Stomach (tissue), 9 donors: ENCODE data around the gene STX12. TPM values are rescaled to one million over a fixed set of nuclear protein-coding genes. Genes with fewer than 3 reads are reported as not detected.
A peak's percentile ranks its signal among the peaks of the same experiment; 100 is the strongest.

Source experiments
- DNase-seq, 2 donors: peaks; one replicate each; pipeline versions ENCODE4 v3.0.0 to v3.0.0-alpha.2; 2013 to 2019
- H3K27ac ChIP-seq, 5 donors: fragments of 200-600 bp in 4 of 5; sonication (generic) in 4 of 5; one replicate each; pipeline ENCODE4 v1.5.1; 2013 to 2019; ENCODE audit warnings: mild to moderate bottlenecking in 1 of 5, moderate library complexity in 1 of 5
- H3K27me3 ChIP-seq, 3 donors: fragments of 200-600 bp; sonication (generic); one replicate each; pipeline ENCODE4 v1.5.1; 2017 to 2019; ENCODE audit warnings: mixed run types in 1 of 3
- H3K36me3 ChIP-seq, 4 donors: fragments of 200-600 bp; sonication (generic); 1 replicate in 3 of 4; 2 replicates in 1 of 4; pipeline ENCODE4 v1.5.1; 2016 to 2019
- H3K4me1 ChIP-seq, 4 donors: fragments of 200-600 bp; sonication (generic); one replicate each; pipeline ENCODE4 v1.5.1; 2016 to 2019
- H3K4me3 ChIP-seq, 4 donors: fragments of 200-600 bp; sonication (generic) in 3 of 4; one replicate each; pipeline ENCODE4 v1.5.1; 2016 to 2019; ENCODE audit warnings: mild to moderate bottlenecking in 1 of 4
- H3K9me3 ChIP-seq, 4 donors: fragments of 200-600 bp; sonication (generic); one replicate each; pipeline ENCODE4 v1.5.1; 2016 to 2019
- CTCF ChIP-seq, 7 experiments: fragments of 450-650 bp in 4 of 7; fragments of 200-600 bp in 3 of 7; sonication (generic) in 3 of 7; IDR thresholded peaks; one replicate each; pipeline ENCODE4 v1.5.1; 2016 to 2019; ENCODE audit warnings: antibody characterized with exemption in 7 of 7, control low read depth in 2 of 7, mild to moderate bottlenecking in 1 of 7
- EP300 ChIP-seq: sonication (generic); formaldehyde crosslinking; IDR thresholded peaks from one replicate; pipeline ENCODE4 v1.6.1; 2017; ENCODE audit warnings: antibody characterized with exemption
- POLR2A ChIP-seq, 4 donors: fragments of 450-650 bp; IDR thresholded peaks; one replicate each; pipeline ENCODE4 v1.6.1; 2016; ENCODE audit warnings: antibody characterized with exemption in 4 of 4, control low read depth in 2 of 4, mild to moderate bottlenecking in 1 of 4, moderate library complexity in 1 of 4
- POLR2AphosphoS5 ChIP-seq, 3 donors: sonication (generic); formaldehyde crosslinking; IDR thresholded peaks; one replicate each; pipeline ENCODE4 v1.6.1; 2016; ENCODE audit warnings: antibody characterized with exemption in 3 of 3
- WGBS, 5 donors: extraction: QIAGEN DNeasy Blood & Tissue Kit in 3 of 5; methylation state at CpG; one replicate each; pipeline versions ENCODE4 v1.1.5 to v1.1.7; 2013 to 2018; 5-methylcytosine and 5-hydroxymethylcytosine counted together
- intact Hi-C: fragments of 100-400 bp; cut with DNase I; formaldehyde crosslinking; loops from one replicate; pipeline ENCODE4 v1.15.1; 2023; ENCODE audit warnings: low total_unique reads
- polyA plus RNA-seq, 3 donors: library from polyadenylated mRNA; stranded (reverse); fragments of 200-250 nt; gene quantifications; one replicate each; pipeline ENCODE4 v1.2.3, GENCODE V29; 2013
- total RNA-seq, 5 donors: library from RNA; depleted of rRNA; stranded (reverse); fragments of >200 nt; gene quantifications; one replicate each; pipeline versions ENCODE4 v1.1.0 to v1.2.3, GENCODE V29; 2014 to 2016
- donor health status: healthy with polysubstance abuse.
- donor health status: Bipolar disorder and iron deficiency.
- donor health status: healthy.

STX12 gene
- total and polyA plus RNA-seq, 8 donors: 10.7 to 312 (median 89.2) TPM

- no peaks in the 10 kb centered on the region for H3K36me3 ChIP-seq
- TF ChIP-seq POLR2A (IDR thresholded peaks at IDR 0.05): no peak
- TF ChIP-seq POLR2AphosphoS5 (IDR thresholded peaks at IDR 0.05): peak in 1 of 3 donors; percentile 75
- TF ChIP-seq CTCF (IDR thresholded peaks at IDR 0.05): peak in 6 of 7 experiments; percentile 89 to 98 (median 96)
- intact Hi-C loops: no loop called here
- H3K4me1 ChIP-seq: peaks cover 0 to 18% (median 3%) of the 10 kb centered on the region in 4 donors
- peak; percentile 90 to 91 for DNase-seq
- H3K9me3 ChIP-seq: no peaks in the 10 kb centered on the region
- 32 to 45% (median 37%) methylated on average over 7 to 10 of the region's 10 CpGs for WGBS, 5 donors
- H3K27me3 ChIP-seq: no peaks in the 10 kb centered on the region
- H3K27ac ChIP-seq: peak overlapping the region in 1 of 5 donors; percentile 5
- H3K4me3 ChIP-seq: no peak overlapping the region
Measured at GRCh38 chr1:27858072-27858948, 85.3 kb downstream of the STX12 start.

GRCh38 chr1:27858949-27859576, 86.0 kb downstream of the STX12 start:
- no peaks in the 10 kb centered on the region for H3K36me3 ChIP-seq
- DNase-seq: no peak
- intact Hi-C loops: no loop called here
- H3K27me3 ChIP-seq: no peaks in the 10 kb centered on the region
- H3K4me1 ChIP-seq: peaks cover 0 to 18% (median 3%) of the 10 kb centered on the region in 4 donors
- no peak overlapping the region for H3K4me3 ChIP-seq
- H3K9me3 ChIP-seq: no peaks in the 10 kb centered on the region
- TF ChIP-seq POLR2A (IDR thresholded peaks at IDR 0.05) (no peak), EP300 (no peak), POLR2AphosphoS5 (IDR thresholded peaks at IDR 0.05) (no peak)
- H3K27ac ChIP-seq: no peak overlapping the region
- 85 to 91% (median 86%) methylated on average over 13 to 14 of the region's 14 CpGs for WGBS, 5 donors

- Histone ChIP-seq H3K9me3 (no peaks in the 10 kb centered on the region), H3K4me1 (peaks cover 0 to 18% (median 3%) of the 10 kb centered on the region in 4 donors), H3K27ac (no peak overlapping the region), H3K27me3 (no peaks in the 10 kb centered on the region), H3K36me3 (no peaks in the 10 kb centered on the region), H3K4me3 (no peak overlapping the region)
- WGBS, 5 donors: 86 to 89% (median 87%) methylated on average over 10 of the region's 10 CpGs
- no peak for TF ChIP-seq POLR2A (IDR thresholded peaks at IDR 0.05)
- TF ChIP-seq POLR2AphosphoS5 (IDR thresholded peaks at IDR 0.05): no peak
- TF ChIP-seq CTCF (IDR thresholded peaks at IDR 0.05): no peak
- no peak for TF ChIP-seq EP300
- DNase-seq: no peak
- intact Hi-C loops: loop anchor here (10.0 kb wide), 1 partner anchor 113 kb away; no protein-coding TSS in a partner anchor
Measured at GRCh38 chr1:27861436-27861835, 88.4 kb downstream of the STX12 start.

GRCh38 chr1:27862004-27862403, 89.0 kb downstream of the STX12 start:
- peak overlapping the region in 2 of 5 donors; percentile 75 to 81 for H3K27ac ChIP-seq
- TF ChIP-seq EP300: no peak
- TF ChIP-seq CTCF (IDR thresholded peaks at IDR 0.05): no peak
- no peak for TF ChIP-seq POLR2A (IDR thresholded peaks at IDR 0.05)
- TF ChIP-seq POLR2AphosphoS5 (IDR thresholded peaks at IDR 0.05): no peak
- H3K36me3 ChIP-seq: no peaks in the 10 kb centered on the region
- H3K9me3 ChIP-seq: no peaks in the 10 kb centered on the region
- peaks cover 0 to 18% (median 3%) of the 10 kb centered on the region in 4 donors for H3K4me1 ChIP-seq
- no peak for DNase-seq
- intact Hi-C loops: loop anchor here (10.0 kb wide), 1 partner anchor 113 kb away; no protein-coding TSS in a partner anchor
- no peak overlapping the region for H3K4me3 ChIP-seq
- no peaks in the 10 kb centered on the region for H3K27me3 ChIP-seq
- 80 to 93% (median 87%) methylated on average over 3 of the region's 3 CpGs for WGBS, 5 donors
